ENCODE data around the gene TESPA1. TPM values are rescaled to one million over a fixed set of nuclear protein-coding genes. Genes with fewer than 3 reads are reported as not detected.
"Not testable (repeated sequence)": the region's sequence is repeated elsewhere in the genome, so short reads cannot be mapped to it uniquely, and the experiment has no call there.

Gene TESPA1, protein sequence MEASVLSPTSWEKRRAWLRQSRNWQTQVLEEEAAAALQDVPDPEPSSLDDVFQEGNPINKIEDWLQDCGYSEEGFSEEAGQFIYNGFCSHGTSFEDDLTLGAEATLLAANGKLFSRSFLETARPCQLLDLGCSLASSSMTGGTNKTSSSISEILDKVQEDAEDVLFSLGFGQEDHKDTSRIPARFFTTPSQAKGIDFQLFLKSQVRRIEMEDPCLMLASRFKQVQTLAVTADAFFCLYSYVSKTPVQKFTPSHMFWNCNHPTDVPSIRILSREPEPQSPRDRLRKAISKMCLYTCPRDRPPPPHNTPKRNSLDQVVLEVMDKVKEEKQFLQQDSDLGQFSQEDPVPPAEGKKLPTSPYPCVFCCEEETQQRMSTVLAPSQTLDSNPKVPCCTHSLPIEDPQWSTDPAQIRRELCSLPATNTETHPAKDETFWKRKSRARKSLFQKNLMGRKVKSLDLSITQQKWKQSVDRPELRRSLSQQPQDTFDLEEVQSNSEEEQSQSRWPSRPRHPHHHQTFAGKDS
- 0.68 TPM for total RNA-seq

DNA sequence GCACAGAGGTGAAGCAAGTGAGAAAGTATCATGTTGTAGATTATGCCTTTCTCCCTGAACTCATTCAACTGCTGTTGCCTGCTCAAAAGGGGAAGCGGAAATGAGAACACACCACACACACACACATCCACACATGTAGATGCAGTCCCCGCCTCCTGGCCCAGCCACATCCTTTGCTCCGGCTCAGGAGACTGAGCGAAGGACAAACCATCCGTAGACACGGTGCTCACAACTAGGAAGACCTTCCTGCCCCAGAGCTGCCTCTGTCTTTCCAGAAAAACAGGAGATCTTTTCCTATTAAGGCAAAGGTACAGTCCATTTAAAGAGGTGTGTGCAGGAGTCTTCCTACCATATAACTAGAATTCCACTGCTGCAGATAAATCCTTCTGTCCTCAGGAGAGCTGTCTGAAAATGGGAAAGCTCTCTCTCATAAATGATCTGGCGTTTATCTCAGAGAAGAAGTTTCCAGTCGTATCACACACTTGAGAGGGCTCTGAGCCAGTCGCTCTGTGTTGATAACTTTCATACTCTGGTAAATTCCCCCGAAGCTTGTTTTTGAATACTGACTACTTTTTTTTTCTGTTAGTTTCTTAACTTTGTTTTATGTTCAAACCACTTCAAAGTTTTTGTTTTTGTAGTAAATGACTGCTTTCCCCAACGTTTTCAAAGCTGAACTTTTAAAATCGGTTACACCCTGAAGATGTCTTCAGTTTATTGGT lies at the start of gene TESPA1:
Gene TESPA1 (minus strand): TSS at position 105 of the 719 bp plus-strand sequence. CDS start 10,200 bp downstream, outside the sequence.
- peak; percentile 75 for ATAC-seq

DNA sequence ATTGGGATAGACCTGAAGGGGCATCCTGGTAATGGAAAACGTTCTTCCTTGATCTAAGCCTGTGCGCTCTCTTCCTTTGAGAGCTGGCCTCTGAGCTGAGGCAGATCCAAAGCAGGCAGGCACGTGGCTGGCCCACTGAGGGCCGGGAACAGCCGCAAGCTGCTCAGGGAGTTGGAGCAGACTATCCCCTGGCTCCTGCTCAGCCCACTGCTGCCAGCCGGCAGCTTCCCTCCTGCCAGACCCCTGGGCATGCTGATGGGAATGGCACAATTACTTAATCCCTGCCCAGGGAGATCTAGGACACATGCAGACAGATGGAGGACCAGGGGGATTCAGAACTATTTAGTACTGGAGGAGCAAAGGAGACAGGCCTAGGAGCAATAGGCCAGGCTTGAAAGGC lies 49.7 kb upstream of the TESPA1 start:
- no peak for ATAC-seq

DNA sequence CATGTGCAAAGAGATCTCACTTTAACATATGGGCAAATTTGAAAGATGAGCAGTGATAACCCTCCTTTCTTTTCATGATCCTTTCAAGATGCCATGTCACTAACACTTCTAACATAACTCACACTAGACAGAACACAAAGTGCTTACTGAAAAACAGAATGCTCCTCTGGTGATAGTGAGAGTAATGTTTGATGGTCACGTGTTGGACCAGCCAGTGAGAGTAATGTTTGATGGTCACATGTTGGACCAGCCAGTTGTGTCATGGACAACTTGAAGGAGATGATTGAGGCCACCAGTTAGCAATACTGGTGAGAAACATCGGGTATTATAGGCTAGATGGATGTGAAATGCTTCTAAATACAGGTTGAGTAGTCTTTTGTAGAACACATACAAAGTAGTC lies 40.9 kb upstream of the TESPA1 start:
- ATAC-seq, result no peak

DNA sequence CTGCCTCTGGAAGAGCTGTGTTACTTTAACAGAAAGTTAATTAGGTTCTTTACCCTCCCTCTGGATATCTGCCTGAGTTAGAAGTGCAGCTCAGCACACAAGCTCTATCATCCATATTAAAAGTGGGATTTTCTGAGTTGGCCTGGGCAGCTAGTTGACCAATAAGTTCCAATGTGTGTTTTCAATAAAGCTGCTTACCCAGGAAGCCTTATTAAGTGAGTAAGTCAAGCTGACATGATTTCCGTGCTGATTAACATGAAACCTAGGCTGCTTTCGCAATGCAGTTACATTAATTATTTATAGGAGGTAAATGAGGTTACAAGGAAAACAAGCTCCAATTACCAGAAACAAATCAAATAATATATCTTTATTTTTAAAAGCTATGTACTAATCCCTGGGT lies 40.0 kb upstream of the TESPA1 start:
- no peak for ATAC-seq

DNA sequence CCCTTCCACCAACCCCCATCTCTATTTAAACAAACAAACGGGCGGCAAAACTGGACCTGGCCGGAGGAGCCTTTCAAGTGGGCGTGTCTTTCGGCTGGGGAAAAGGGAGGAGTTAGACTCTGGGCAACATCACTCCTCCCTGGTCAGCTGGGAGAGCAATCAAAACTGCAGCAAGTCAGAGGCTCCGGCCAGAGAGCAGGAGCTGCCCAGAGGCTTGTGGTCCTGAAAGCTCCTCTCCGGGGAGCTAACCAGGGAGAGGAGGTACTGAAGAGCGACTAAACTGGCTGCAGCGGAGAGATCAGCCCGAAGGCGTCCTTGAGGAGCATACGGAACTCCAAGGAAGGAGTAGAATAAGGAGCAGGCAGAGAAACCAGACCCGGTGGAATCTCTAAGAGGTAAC lies 35.2 kb upstream of the TESPA1 start, which contains the start of gene NEUROD4:
Gene NEUROD4 (plus strand): TSS at position 191 of the 400 bp plus-strand sequence. CDS start 6,466 bp downstream, outside the sequence.
- ATAC-seq, result peak; percentile 25

DNA sequence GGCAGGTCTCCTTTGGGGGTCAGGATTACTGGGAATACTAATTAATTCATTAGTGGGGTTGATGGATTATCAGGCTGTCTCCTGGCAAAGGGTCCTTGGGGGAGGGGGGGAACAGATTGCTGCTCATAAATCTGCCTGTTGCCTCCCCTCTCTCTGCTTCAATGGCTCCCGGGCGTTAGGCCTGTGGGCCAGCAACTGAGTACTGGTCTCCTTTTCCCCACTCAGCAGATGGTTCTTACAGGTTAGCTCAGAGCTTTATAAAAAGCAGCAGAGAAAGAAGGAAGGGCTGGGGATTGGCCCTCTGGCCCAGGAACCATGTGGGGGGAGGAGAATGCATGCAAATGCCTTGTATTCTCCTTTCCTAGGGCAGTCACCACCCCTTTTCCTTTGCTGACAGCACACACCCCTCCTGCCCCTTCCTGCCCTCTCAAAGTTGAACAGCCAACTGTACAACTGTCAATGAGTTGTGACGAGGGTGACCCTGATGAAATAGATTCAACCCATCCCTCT lies 32.9 kb upstream of the TESPA1 start:
- ATAC-seq, result no peak

DNA sequence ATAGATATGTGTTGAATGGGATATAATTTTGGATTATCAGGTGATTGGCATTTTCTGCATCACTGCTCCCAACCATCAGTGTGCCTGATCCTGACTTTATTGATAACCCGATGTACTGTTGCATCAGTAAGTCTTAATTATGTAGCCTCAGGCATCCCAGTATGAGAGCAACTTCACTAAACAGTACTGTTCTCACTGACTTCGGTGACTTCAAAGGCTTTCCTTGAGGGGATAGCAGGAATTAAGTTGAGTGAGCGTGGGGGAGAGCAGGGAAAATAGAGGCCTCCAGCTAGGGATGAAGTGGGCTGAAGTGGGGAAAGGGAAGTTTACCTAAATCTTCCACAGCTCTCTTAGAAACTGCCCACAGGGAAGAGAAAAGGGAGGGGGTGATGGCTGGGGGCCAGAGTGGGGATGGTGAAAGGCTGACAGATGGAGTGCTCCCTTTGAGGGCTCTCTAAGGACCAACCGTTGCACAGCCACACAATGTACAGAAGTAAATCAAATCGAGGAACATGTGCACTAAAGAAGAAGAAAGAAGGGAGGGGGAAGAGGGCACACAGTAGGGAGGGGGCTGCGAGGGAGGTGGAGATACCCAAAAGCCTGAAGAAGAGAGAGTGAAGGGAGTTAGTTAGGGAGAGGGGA lies 24.5 kb upstream of the TESPA1 start:
- ATAC-seq, result no peak

DNA sequence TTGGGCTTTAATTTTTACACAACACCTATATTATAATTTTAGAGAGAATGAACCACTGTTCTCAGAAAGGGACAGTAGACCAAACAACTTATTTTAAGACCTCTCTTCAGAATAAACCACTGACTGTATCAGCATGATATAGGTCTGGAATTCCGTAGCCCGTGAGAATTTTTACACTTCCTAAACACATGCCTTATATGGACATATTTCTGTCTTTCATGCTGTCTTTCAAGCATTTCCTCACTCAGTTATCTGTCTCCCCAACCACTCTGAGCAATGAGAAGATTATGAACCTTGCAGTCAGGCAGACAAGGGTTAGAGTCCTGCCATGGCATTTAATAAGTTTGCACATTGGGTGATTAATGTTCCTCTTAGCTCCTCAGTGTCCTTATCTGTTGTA lies 17.8 kb upstream of the TESPA1 start:
- no peak for ATAC-seq

DNA sequence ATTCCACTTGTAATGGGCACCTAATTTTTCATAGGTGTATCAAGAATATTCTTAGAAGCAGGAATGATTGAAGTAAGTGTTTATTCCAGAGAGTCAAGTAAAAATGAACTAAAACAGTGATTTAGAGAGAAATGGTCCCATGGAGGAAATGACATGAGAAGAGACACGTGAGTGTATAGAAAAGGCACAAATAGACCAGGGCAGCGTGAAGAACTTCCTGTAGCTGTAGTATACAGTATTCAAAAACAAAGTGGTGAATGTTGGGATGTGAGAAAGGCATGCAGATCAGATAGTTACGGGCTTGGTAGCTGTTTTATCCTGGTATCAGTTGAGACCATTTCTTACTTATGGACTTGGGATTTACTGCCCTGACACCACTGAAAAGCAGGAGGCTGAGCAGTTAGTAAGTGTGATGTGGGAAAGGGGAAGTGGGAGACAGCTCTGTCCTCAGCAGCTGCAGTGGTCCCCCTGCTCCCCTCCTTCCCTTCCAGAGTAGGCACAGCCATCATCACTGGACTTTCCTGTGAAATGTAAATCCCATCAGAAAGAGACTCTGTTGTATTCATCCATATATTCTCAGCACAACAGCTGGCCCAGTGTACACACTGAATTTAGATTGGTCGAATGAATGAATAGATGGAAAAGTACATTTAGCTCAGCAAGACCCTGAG lies 16.8 kb upstream of the TESPA1 start:
- ATAC-seq, result no peak

DNA sequence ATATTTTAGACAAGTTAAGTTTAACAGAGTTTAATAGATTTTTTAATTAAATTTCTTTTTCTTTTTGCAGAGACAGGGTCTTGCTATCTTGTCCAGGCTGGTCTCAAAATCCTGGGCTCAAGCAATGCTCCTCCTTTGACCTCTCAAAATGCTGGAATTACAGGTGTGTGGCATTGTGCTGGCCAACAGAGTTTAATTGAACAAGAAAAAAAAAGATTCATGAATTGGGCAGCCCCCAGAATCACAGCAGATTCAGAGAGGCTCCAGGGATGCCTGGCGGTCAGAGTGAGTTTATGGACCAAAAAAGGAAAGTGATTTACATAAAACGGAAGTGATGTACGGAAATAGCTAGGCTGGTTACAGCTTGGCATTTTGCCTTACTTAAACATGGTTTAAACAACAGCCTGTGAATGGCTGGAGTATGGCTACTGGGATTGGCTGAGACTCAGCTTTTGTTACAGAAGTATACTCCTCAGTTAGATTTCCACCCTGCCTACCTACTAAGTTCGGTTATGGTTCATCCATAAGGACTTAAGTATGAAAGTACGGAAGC lies 14.5 kb upstream of the TESPA1 start:
- ATAC-seq, result no peak

DNA sequence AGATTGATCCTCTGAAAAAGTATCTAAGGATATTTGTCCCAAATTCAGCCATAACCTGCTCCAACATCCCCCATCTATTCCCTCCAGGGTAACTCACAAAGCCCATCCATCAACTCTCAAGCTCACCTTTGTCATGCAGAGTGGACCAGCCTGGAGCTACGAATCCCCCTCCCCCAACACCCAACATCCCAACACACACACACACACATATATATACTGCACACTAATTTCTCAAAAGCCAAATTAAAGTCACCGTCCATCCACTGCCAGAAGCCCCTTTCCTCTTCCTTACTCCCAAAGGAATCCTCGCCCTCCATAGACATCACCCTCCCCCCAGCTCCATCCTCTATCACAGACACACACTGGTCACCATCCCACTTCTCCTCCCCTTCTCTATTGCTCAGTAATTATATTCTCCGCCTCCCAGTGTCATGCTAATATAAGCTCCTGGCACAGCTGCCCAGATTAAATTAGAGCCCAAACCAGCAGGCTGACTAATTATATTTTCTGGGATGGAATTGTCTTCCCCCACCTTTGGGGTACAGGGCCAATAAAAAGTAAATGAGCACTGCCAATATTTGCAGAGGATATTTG lies 13.5 kb upstream of the TESPA1 start:
- no peak for ATAC-seq

DNA sequence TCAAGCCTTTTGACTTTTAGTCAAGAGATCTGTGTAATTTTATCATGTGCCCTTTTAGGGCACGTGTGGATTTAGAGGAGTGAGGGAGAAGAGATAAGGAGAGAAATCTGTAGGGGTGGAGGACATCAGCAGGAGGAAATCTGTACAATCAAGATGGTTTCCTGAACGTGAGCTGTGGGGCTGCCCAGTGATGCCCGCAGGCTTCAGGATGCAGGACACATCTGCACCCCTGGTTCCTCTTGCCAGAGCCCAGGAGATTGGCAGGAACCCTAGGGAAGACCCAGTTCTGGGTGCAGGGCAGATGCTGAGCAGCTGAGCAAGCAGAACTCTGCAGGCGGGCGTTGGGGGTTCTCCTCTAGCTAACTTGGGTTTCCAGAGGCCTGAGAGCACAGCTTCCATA lies 11.6 kb upstream of the TESPA1 start:
- ATAC-seq, result no peak

DNA sequence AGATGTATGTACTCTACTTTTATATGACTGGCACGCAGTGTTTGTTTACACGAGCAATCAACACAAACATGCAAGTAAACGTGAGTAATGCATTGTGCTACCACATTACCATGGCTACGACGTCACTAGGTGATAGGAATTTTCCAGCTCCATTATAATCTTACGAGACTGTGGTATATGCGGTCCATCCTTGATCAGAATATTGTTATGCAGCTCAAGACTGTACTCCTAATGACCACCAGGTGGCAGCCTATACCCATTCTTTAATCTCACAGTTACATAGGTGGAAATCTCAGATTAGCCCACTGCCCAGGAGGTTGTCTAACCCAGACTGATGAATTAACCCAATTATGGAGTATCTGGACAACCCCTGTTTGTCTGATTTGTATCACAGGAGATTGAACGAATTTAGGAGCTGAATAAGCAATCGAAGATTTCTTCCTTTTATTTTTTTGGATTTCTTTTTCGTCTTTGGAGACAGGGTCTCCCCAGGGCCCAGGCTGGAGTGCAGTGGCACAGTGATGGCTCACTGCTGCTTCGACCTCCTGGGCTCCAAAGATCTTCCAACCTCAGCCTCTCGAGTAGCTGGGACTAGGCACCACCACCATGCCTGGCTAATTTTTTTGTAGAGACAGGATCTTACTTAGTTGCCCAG lies 8.7 kb upstream of the TESPA1 start:
- peak; percentile 82 for ATAC-seq

DNA sequence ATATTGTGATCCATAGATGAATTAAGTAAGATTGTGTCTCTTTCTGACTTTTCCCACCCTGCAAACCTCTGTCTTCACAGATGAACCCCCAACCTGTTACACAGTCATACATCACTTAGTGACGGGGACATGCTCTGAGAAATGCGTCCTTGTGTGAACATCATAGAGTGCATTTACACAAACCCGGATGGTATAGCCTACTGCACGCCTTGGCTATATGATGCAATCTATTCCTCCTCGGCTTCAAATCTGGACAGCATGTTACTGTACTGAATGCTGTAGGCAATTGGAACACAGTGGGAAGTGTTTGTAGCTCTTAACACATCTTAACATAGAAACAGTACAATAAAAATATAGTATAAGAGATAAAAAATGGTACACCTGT lies 7.4 kb upstream of the TESPA1 start:
- no peak for ATAC-seq

DNA sequence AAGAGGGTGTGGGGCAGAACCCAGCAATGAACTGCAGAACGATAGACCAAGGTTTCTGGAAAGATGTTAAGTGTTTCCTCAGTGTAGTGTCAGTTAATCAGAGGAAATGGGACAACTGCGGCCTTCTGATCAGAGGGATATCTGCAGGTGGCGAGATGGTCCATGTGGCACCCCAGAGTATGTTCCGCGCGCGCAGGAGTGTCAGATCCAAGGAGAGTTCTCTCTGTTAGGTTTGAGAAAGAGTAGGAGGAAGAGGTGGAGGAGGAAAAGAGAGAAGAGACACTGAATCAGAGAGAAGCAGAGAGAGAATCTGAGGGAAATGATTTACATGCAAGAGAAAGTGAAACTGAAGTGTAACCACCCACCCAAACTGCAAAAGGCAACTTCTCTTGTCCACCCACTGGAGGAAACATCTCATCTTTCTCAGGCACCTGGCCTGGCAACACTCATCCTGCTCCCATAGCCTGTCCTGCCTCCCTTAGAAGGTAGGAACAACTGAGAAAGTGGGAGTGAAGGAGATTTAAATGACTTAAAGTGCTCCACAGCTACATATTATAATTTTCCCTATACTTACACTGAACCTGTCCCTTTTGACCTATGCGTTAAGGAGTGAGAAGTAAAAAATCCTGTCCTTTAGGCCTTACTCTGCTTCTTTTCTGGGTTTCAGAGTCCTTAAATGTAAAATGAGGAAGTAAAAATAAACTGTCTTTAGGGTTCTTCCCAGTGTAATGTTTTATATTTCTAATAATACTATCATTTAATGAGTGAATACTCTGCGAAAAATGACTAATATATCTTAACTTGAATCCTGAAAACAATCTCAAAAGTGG lies 6.8 kb upstream of the TESPA1 start:
- ATAC-seq, result no peak

DNA sequence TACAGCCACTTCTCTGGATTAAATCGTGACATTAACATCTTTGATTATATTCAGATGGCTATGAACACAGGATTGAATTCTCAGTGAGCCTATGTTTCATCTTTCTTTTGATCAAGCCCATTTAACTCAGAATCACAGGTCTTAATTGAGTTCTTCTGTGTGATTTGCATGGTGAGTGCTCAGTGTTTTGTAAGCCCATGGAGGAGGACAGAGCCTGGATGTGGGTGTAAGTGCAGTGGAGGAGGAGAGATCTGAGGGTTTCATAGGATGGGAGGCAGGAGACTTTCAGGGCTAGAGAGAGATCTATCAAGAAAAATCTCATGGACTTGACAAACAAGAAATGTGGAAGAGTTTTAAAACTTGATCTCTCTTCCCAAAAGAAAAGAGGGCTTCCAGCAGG lies 5.3 kb upstream of the TESPA1 start:
- ATAC-seq, result no peak

DNA sequence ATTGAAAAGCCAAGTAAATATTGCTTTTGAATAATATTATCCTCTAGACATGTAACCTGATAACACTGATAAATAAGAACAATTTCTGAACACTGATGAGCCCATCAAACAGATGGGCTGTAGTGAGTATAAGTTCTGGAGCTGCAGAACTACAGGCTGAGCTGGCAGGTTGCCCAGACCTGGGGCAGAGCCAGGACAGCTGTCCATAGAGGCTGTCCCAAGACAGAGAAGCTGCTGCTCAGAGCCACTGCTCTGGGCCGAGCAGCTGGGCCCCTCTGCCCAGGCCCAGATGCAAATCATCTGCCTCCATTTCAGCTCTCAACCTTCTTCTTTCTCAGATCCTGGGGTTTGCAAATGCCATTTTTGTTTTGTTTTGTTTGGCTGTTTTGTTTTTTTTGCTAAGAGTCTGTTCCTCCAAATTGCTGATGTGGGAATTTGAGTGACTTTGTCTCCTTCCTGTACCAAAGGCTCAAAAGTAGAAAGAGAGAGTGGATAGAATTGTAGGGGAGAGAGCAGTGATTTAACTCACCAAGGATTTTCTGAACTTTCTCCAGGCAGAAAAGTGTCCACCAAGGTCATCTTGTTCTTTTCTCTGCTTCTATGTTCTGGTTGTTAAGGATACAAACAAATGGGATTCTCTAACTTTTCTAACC lies 4.0 kb upstream of the TESPA1 start:
- no peak for ATAC-seq

DNA sequence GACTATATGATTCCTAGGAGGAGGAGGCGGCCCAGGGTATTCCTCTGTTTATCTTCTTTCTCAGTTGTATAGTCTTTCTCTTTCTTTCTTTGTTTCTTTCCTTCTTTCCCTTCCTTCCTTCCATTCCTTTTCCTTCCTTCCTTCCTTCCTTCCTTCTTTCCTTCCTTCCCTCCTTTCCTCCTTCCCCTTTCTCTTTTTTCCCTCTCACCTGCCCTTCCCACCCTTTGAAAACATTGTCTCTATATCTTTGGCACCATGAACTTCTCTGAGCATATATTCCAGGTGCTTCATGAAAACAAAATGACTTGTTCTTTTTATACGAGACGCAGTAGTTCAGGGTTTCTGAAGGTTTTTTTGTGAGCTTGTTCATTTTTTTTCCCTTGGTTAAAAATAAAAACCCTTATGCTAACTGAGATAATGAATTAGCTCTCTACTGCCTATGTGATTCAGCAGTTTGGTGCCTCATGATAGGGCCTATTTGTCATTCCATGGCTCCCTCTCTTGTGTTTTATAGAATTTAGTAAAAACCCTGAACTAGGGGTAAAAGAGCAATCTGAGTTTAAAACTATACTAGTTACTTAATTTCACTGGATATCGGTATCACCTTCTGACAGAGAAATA lies 3.2 kb upstream of the TESPA1 start:
- no peak for ATAC-seq

DNA sequence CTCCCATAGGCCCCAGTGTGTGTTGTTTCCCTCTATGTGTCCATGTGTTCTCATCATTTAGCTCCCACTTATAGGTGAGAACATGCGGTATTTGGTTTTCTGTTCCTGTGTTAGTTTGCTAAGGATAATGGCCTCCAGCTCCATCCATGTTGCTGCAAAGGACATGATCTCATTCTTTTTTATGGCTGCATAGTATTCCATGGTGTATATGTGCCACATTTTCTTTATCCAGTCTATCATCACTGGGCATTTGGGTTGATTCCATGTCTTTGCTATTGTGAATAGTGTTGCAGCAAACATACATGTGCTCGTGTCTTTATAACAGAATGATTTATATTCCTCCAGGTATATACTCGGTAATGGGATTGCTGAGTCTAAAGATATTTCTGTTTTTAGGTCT lies 2.2 kb upstream of the TESPA1 start:
- not testable (repeated sequence) for ATAC-seq

Data from esophagus mucosa (tissue), 1 donor.